Neural crest cell (in vitro differentiated cells): ENCODE measurements around the gene PRR5. TPM values are rescaled to one million over a fixed set of nuclear protein-coding genes. Genes with fewer than 3 reads are reported as not detected.
A peak's percentile ranks its signal among the peaks of the same experiment; 100 is the strongest.

ENCODE experiments used
- DNase-seq: peaks from one replicate; pipeline ENCODE4 v3.0.0; 2021; ENCODE audit warnings: low read depth, mixed read lengths, low spot score
- H3K27ac Mint-ChIP-seq: one replicate; pipeline ENCODE4 v1.8.0; 2021; ENCODE audit warnings: mild to moderate bottlenecking, mixed read lengths; ENCODE audit not compliant: unreplicated experiment
- H3K27me3 Mint-ChIP-seq: 2 replicates; pipeline ENCODE4 v1.8.0; 2021; ENCODE audit warnings: low read depth, mild to moderate bottlenecking, mixed read lengths
- H3K36me3 Mint-ChIP-seq: 2 replicates; pipeline ENCODE4 v1.8.0; 2021; ENCODE audit warnings: low read depth, mild to moderate bottlenecking, mixed read lengths
- H3K4me1 Mint-ChIP-seq: 2 replicates; pipeline ENCODE4 v1.8.0; 2021; ENCODE audit warnings: mixed read lengths
- H3K4me3 Mint-ChIP-seq: one replicate; pipeline ENCODE4 v1.8.0; 2021; ENCODE audit warnings: mild to moderate bottlenecking, mixed read lengths
- H3K9me3 Mint-ChIP-seq: 2 replicates; pipeline ENCODE4 v1.8.0; 2021; ENCODE audit warnings: mixed read lengths
- CTCF ChIP-seq: fragments of 200-600 bp; sonication (generic); conservative IDR thresholded peaks from 2 replicates; pipeline ENCODE4 v1.5.0; 2021; ENCODE audit warnings: antibody characterized with exemption, mild to moderate bottlenecking
- total RNA-seq: library from RNA; stranded (reverse); gene quantifications from 2 replicates; pipeline ENCODE4 v1.2.1, GENCODE V29; 2021

Gene PRR5
- total RNA-seq, 1 donor from 2014 or later = 11.9 TPM

GRCh38 chr22:44680058-44680457, 21.9 kb upstream of the PRR5 start:
- Mint-ChIP-seq H3K27ac (peak overlapping the region; percentile 62), H3K9me3 (no peaks in the 10 kb centered on the region), H3K4me3 (no peak overlapping the region), H3K36me3 (no peaks in the 10 kb centered on the region), H3K27me3 (no peaks in the 10 kb centered on the region), H3K4me1 (peaks cover 15% of the 10 kb centered on the region)
- TF ChIP-seq CTCF = no peak
- no peak for DNase-seq

GRCh38 chr22:44680481-44680894, 21.5 kb upstream of the PRR5 start:
- no peak for TF ChIP-seq CTCF
- Mint-ChIP-seq H3K36me3 (no peaks in the 10 kb centered on the region), H3K4me3 (no peak overlapping the region), H3K4me1 (peaks cover 16% of the 10 kb centered on the region), H3K9me3 (no peaks in the 10 kb centered on the region), H3K27me3 (no peaks in the 10 kb centered on the region), H3K27ac (no peak overlapping the region)
- DNase-seq = no peak

GRCh38 chr22:44682556-44683168, 19.3 kb upstream of the PRR5 start:
- H3K9me3 Mint-ChIP-seq = no peaks in the 10 kb centered on the region
- no peak overlapping the region for H3K4me3 Mint-ChIP-seq
- DNase-seq = no peak
- TF ChIP-seq CTCF = no peak
- H3K27ac Mint-ChIP-seq = no peak overlapping the region
- H3K27me3 Mint-ChIP-seq = no peaks in the 10 kb centered on the region
- H3K4me1 Mint-ChIP-seq = peaks cover 20% of the 10 kb centered on the region
- H3K36me3 Mint-ChIP-seq = no peaks in the 10 kb centered on the region

GRCh38 chr22:44683237-44683636, 18.8 kb upstream of the PRR5 start:
- H3K36me3 Mint-ChIP-seq = no peaks in the 10 kb centered on the region
- no peak overlapping the region for H3K4me3 Mint-ChIP-seq
- peaks cover 20% of the 10 kb centered on the region for H3K4me1 Mint-ChIP-seq
- H3K9me3 Mint-ChIP-seq = no peaks in the 10 kb centered on the region
- TF ChIP-seq CTCF = no peak
- H3K27ac Mint-ChIP-seq = no peak overlapping the region
- H3K27me3 Mint-ChIP-seq = no peaks in the 10 kb centered on the region
- no peak for DNase-seq

GRCh38 chr22:44683881-44684280, 18.1 kb upstream of the PRR5 start:
- H3K4me1 Mint-ChIP-seq = peaks cover 20% of the 10 kb centered on the region
- H3K27me3 Mint-ChIP-seq = no peaks in the 10 kb centered on the region

More at GRCh38 chr22:44683881-44684280, 18.1 kb upstream of the PRR5 start:
- no peak overlapping the region for H3K4me3 Mint-ChIP-seq
- no peak for TF ChIP-seq CTCF
- H3K9me3 Mint-ChIP-seq = no peaks in the 10 kb centered on the region
- H3K36me3 Mint-ChIP-seq = no peaks in the 10 kb centered on the region
- no peak overlapping the region for H3K27ac Mint-ChIP-seq
- no peak for DNase-seq
